CD4-positive, alpha-beta T cell (primary cell): ENCODE results near the gene SCAMP3. TPM values are rescaled to one million over a fixed set of nuclear protein-coding genes. Genes with fewer than 3 reads are reported as not detected.
A peak's percentile ranks its signal among the peaks of the same experiment; 100 is the strongest.

Source experiments
- ATAC-seq: fragments of 200-7000 bp; cut with Tn5 transposase; one replicate; pipeline ENCODE4 v1.10.0; 2022; ENCODE audit warnings: mild to moderate bottlenecking; ENCODE audit not compliant: poor library complexity
- CTCF ChIA-PET: fragments of 350-600 bp; sonication (Branson Sonifier 250); formaldehyde crosslinking; loops from one replicate; lab custom pipeline; 2021; ENCODE audit warnings: antibody characterized with exemption, inconsistent platforms; lab: Charles Lee
- POLR2A ChIA-PET: fragments of 350-600 bp; sonication (Branson Sonifier 250); formaldehyde crosslinking; loops from one replicate; lab custom pipeline; 2021; ENCODE audit warnings: antibody characterized with exemption, inconsistent platforms; lab: Charles Lee
- DNase-seq, 14 experiments: peaks; one replicate each; pipeline ENCODE4 v3.0.0-alpha.2; 2013 to 2020; ENCODE audit warnings: mixed read lengths in 2 of 14
- H3K27ac ChIP-seq, 2 donors: one replicate each; pipeline versions ENCODE4 v1.5.1 to v1.7.0; 2013; ENCODE audit warnings: low read length in 2 of 2, low read depth in 1 of 2, mild to moderate bottlenecking in 1 of 2
- H3K27me3 ChIP-seq, 2 experiments: 1 replicate in 1 of 2; 2 replicates in 1 of 2; pipeline versions ENCODE4 v1.6.1 to v1.7.0; 2013; ENCODE audit warnings: low read length in 2 of 2, control low read depth in 1 of 2, mild to moderate bottlenecking in 1 of 2, moderate library complexity in 1 of 2; ENCODE audit not compliant: insufficient read depth in 2 of 2, control insufficient read depth in 1 of 2
- H3K36me3 ChIP-seq: one replicate; pipeline ENCODE4 v1.6.1; 2013; ENCODE audit warnings: low read length, control low read depth; ENCODE audit not compliant: insufficient read depth
- H3K4me1 ChIP-seq: one replicate; pipeline ENCODE4 v1.6.1; 2013; ENCODE audit warnings: low read length, control low read depth; ENCODE audit not compliant: insufficient read depth
- H3K4me3 ChIP-seq: one replicate; pipeline ENCODE4 v1.5.1; 2013; ENCODE audit warnings: mild to moderate bottlenecking, low read length, moderate library complexity
- H3K9me3 ChIP-seq, 2 experiments: 1 replicate in 1 of 2; 2 replicates in 1 of 2; pipeline versions ENCODE4 v1.6.1 to v1.7.0; 2013; ENCODE audit warnings: low read length in 2 of 2, mild to moderate bottlenecking in 2 of 2, control low read depth in 1 of 2, moderate library complexity in 1 of 2; ENCODE audit not compliant: control insufficient read depth in 1 of 2, insufficient read depth in 1 of 2
- H3K27ac Mint-ChIP-seq: one replicate; pipeline ENCODE4 v1.8.0; 2020; ENCODE audit warnings: mixed read lengths
- H3K27me3 Mint-ChIP-seq: one replicate; pipeline ENCODE4 v1.8.0; 2021; ENCODE audit warnings: mixed read lengths
- H3K36me3 Mint-ChIP-seq: one replicate; pipeline ENCODE4 v1.8.0; 2021; ENCODE audit warnings: low read depth, mixed read lengths
- H3K4me1 Mint-ChIP-seq: one replicate; pipeline ENCODE4 v1.8.0; 2021; ENCODE audit warnings: low read depth, mixed read lengths
- H3K4me3 Mint-ChIP-seq: one replicate; pipeline ENCODE4 v1.8.0; 2020; ENCODE audit warnings: mild to moderate bottlenecking, mixed read lengths
- H3K9me3 Mint-ChIP-seq: one replicate; pipeline ENCODE4 v1.8.0; 2020; ENCODE audit warnings: mixed read lengths
- CTCF ChIP-seq: fragments of 200-600 bp; IDR thresholded peaks from one replicate; pipeline ENCODE4 v1.8.0; 2022; ENCODE audit warnings: antibody characterized with exemption, mild to moderate bottlenecking
- intact Hi-C, 2 experiments: fragments of 100-400 bp; cut with DNase I in 1 of 2; cut with micrococcal nuclease in 1 of 2; formaldehyde crosslinking; loops; one replicate each; pipeline versions ENCODE4 v1.15.1 to v1.9.0; 2023 to 2025; cut with DNase I, micrococcal nuclease
- total RNA-seq, 174 experiments: library from RNA in 2 of 174; stranded (reverse) in 2 of 174; gene quantifications; one replicate each; pipeline ENCODE4 v1.2.3 and lab custom pipeline; 2021 to 2026

SCAMP3 gene
- total RNA-seq, 2 experiments from 2014 or later, result 54.8 to 55.6 TPM

- intact Hi-C loops, result no loop called here
- TF ChIP-seq CTCF, result no peak
- H3K9me3 Mint-ChIP-seq, result no peaks in the 10 kb centered on the region
- no peak overlapping the region for H3K27ac ChIP-seq
- H3K36me3 Mint-ChIP-seq, result peaks cover 94% of the 10 kb centered on the region
- H3K27ac Mint-ChIP-seq, result no peak overlapping the region
- no peak for DNase-seq
- no peaks in the 10 kb centered on the region for H3K27me3 Mint-ChIP-seq
- ChIA-PET CTCF (interaction anchor here (4.7 kb wide), 1 partner anchor 16 kb away, joined by 25 read pairs; no protein-coding TSS in a partner anchor), POLR2A (no interaction called here)
- no peak overlapping the region for H3K4me3 Mint-ChIP-seq
- no peak overlapping the region for H3K4me3 ChIP-seq
- peaks cover 80% of the 10 kb centered on the region for H3K36me3 ChIP-seq
- peaks cover 21% of the 10 kb centered on the region for H3K4me1 ChIP-seq
- H3K27me3 ChIP-seq, result no peaks in the 10 kb centered on the region
- H3K4me1 Mint-ChIP-seq, result peaks cover 28% of the 10 kb centered on the region
- ATAC-seq, result no peak
- no peaks in the 10 kb centered on the region for H3K9me3 ChIP-seq
Observed at GRCh38 chr1:155267373-155267772, 5.2 kb upstream of the SCAMP3 start.

GRCh38 chr1:155266553-155266952, 4.4 kb upstream of the SCAMP3 start:
- peaks cover 97% of the 10 kb centered on the region for H3K36me3 Mint-ChIP-seq
- no peaks in the 10 kb centered on the region for H3K27me3 Mint-ChIP-seq
- DNase-seq (no peak), ATAC-seq (no peak)
- CTCF ChIA-PET, result interaction anchor here (0.7 to 4.7 kb wide), 3 partner anchors 16 to 1568 kb away, joined by 3 to 25 read pairs (median 3); no protein-coding TSS in a partner anchor
- no peaks in the 10 kb centered on the region for H3K9me3 Mint-ChIP-seq
- Histone ChIP-seq H3K4me3 (no peak overlapping the region), H3K36me3 (peaks cover 77% of the 10 kb centered on the region), H3K4me1 (peaks cover 17% of the 10 kb centered on the region), H3K27me3 (no peaks in the 10 kb centered on the region), H3K27ac (no peak overlapping the region), H3K9me3 (no peaks in the 10 kb centered on the region)
- POLR2A ChIA-PET, result no interaction called here
- no peak overlapping the region for H3K4me3 Mint-ChIP-seq
- intact Hi-C loops, result no loop called here
- peaks cover 29% of the 10 kb centered on the region for H3K4me1 Mint-ChIP-seq
- TF ChIP-seq CTCF, result no peak
- no peak overlapping the region for H3K27ac Mint-ChIP-seq

- H3K27ac ChIP-seq, result peak overlapping the region; percentile 71 to 72
- ChIA-PET POLR2A (interaction anchor here (5.7 kb wide), 1 partner anchor 10 kb away, joined by 54 read pairs; the partner anchor contains the start of gene CLK2), CTCF (interaction anchor here (1.1 to 1.4 kb wide), 2 partner anchors 10 to 12 kb away, joined by 3 to 5 read pairs; partner anchors contain the start of gene CLK2)
- Mint-ChIP-seq H3K4me1 (peaks cover 34% of the 10 kb centered on the region), H3K27ac (peak overlapping the region; percentile 82), H3K4me3 (peak overlapping the region; percentile 95), H3K36me3 (peaks cover 89% of the 10 kb centered on the region), H3K27me3 (no peaks in the 10 kb centered on the region), H3K9me3 (no peaks in the 10 kb centered on the region)
- peaks cover 28% of the 10 kb centered on the region for H3K4me1 ChIP-seq
- no peak for DNase-seq
- ATAC-seq, result no peak
- no peaks in the 10 kb centered on the region for H3K9me3 ChIP-seq
- no peak overlapping the region for H3K4me3 ChIP-seq
- no peaks in the 10 kb centered on the region for H3K27me3 ChIP-seq
- peaks cover 67% of the 10 kb centered on the region for H3K36me3 ChIP-seq
- TF ChIP-seq CTCF, result no peak
- intact Hi-C loops, result loop anchor here in 1 of 2 experiments (2.0 kb wide), 1 partner anchor 16 kb away; no protein-coding TSS in a partner anchor
Observed at GRCh38 chr1:155263067-155263466, 907 bp upstream of the SCAMP3 start.
